ENCODE data around the gene NUDT21. TPM values are rescaled to one million over a fixed set of nuclear protein-coding genes. Genes with fewer than 3 reads are reported as not detected.

Gene NUDT21
- total and polyA plus RNA-seq, 7 donors, result 16.9 to 52.4 (median 41.1) TPM

DNA sequence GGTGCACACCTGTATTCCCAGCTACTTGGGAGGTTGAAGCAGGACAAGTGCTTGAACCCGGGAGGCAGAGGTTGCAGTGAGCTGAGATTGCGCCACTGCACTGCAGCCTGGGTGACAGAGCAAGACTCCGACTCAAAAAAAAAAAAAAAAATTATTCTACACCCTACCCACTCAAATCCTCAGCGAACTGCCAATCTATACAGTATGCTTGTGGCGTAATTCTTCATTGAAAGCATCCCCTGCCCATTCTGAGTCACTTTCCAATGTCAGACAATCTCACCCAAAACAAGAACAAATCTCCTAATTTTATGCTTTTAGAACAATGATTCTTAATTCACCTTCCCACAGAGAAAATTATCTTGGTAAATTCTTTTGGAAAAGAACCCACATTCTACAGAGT is 37.8 kb downstream of the NUDT21 start:
- peaks cover 7 to 46% of the 10 kb centered on the region in 2 donors for H3K36me3 ChIP-seq (ENCODE audit: insufficient read depth in 1 of 2, low read depth in 1 of 2)
- H3K27me3 ChIP-seq (ENCODE audit: insufficient read depth in 3 of 3, low read length in 2 of 3), result no peaks in the 10 kb centered on the region
- ATAC-seq, result no peak
- 77 to 92% (median 85%) methylated on average over 5 of the region's 5 CpGs for WGBS, 3 donors
- DNase-seq, result no peak
- intact Hi-C loops (cut with DNase I), result no loop called here
- TF ChIP-seq, protein P1, sequence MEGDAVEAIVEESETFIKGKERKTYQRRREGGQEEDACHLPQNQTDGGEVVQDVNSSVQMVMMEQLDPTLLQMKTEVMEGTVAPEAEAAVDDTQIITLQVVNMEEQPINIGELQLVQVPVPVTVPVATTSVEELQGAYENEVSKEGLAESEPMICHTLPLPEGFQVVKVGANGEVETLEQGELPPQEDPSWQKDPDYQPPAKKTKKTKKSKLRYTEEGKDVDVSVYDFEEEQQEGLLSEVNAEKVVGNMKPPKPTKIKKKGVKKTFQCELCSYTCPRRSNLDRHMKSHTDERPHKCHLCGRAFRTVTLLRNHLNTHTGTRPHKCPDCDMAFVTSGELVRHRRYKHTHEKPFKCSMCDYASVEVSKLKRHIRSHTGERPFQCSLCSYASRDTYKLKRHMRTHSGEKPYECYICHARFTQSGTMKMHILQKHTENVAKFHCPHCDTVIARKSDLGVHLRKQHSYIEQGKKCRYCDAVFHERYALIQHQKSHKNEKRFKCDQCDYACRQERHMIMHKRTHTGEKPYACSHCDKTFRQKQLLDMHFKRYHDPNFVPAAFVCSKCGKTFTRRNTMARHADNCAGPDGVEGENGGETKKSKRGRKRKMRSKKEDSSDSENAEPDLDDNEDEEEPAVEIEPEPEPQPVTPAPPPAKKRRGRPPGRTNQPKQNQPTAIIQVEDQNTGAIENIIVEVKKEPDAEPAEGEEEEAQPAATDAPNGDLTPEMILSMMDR (IDR thresholded peaks at IDR 0.05), result no peak
- H3K4me3 ChIP-seq, result no peak overlapping the region
- peaks cover 53% of the 10 kb centered on the region for H3K4me1 ChIP-seq
- H3K27ac ChIP-seq, result no peak overlapping the region
- H3K9me3 ChIP-seq, result no peaks in the 10 kb centered on the region

DNA sequence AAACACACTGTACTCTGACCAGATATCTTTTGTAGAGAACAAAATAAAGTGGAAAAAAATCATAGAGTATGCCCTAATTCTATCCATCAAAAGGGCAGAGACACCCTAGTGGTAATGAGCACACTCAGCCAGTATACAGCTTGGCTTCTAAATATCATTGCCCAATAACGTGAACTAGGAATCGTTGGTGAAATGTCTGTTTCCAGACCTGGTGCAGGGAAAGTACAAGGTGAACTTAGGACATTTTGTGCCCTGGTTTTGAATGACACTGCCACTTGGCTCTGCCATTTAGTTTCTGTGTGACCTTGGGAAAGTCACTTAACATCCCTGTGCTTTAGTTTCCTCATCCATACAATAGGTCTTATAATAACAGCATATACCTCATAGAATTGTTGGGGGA is 39.5 kb downstream of the NUDT21 start:
- ATAC-seq (peak; percentile 31 to 84 (median 82)), DNase-seq (no peak)
- peaks cover 59% of the 10 kb centered on the region for H3K4me1 ChIP-seq
- H3K27ac ChIP-seq, result peak overlapping the region; percentile 56
- peaks cover 12 to 63% of the 10 kb centered on the region in 2 donors for H3K36me3 ChIP-seq (ENCODE audit: insufficient read depth in 1 of 2, low read depth in 1 of 2)
- H3K27me3 ChIP-seq (ENCODE audit: insufficient read depth in 3 of 3, low read length in 2 of 3), result no peaks in the 10 kb centered on the region
- TF ChIP-seq, protein P1 (IDR thresholded peaks at IDR 0.05), result no peak
- no peaks in the 10 kb centered on the region for H3K9me3 ChIP-seq
- 25 to 51% (median 43%) methylated on average over 2 of the region's 2 CpGs for WGBS, 3 donors
- H3K4me3 ChIP-seq, result no peak overlapping the region
- intact Hi-C loops (cut with DNase I), result no loop called here

DNA sequence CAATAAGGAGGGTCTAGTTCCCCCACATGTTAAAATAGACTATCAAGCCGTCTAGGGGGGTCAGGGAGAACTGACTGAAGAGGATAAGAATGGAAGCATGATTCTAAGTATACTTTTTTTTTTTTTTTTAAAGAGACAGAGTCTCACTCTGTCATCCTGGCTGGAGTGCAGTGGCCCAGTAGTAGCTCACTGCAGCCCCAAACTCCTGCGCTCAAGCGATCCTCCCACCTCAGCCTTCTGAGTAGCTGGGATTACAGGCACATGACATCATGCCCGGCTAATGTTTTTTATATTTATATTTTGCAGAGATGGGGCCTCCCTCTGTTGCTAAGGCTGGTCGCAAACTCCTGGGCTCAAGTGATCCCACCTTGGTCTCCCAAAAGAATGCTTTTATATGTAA is 40.0 kb downstream of the NUDT21 start:
- Histone ChIP-seq H3K4me1 (peaks cover 54% of the 10 kb centered on the region), H3K27ac (peak overlapping the region; percentile 56), H3K27me3 (ENCODE audit: insufficient read depth in 3 of 3, low read length in 2 of 3) (no peaks in the 10 kb centered on the region), H3K4me3 (no peak overlapping the region), H3K9me3 (no peaks in the 10 kb centered on the region), H3K36me3 (ENCODE audit: insufficient read depth in 1 of 2, low read depth in 1 of 2) (peaks cover 12 to 64% of the 10 kb centered on the region in 2 donors)
- intact Hi-C loops (cut with DNase I), result no loop called here
- DNase-seq (no peak), ATAC-seq (peak; percentile 39 to 70 (median 67))
- TF ChIP-seq, protein P1 (IDR thresholded peaks at IDR 0.05), result no peak
- WGBS, 3 donors, result 62 to 71% (median 64%) methylated on average over 5 of the region's 5 CpGs

DNA sequence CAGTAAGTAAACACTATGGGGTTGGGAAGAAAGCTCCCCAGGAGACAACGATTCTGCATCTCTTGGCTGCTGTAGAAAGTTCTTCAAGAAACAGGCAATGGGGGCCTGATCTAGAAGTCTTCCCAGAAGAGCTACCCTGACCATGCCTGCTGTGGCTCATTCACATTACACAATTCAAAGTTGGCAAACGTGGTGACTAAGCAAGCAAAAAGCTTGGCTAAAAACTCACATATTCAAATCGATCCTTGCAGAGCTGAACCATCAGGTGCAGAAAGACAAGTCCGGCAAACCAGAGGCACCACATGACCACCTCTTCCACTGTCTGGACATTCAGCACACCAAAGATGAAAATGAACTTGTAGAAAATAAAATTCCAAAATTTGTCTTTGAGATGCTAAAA is 41.9 kb downstream of the NUDT21 start:
- Histone ChIP-seq H3K4me3 (no peak overlapping the region), H3K36me3 (ENCODE audit: insufficient read depth in 1 of 2, low read depth in 1 of 2) (peaks cover 15 to 75% of the 10 kb centered on the region in 2 donors), H3K9me3 (no peaks in the 10 kb centered on the region), H3K27ac (peak overlapping the region; percentile 54), H3K4me1 (peaks cover 38% of the 10 kb centered on the region), H3K27me3 (ENCODE audit: insufficient read depth in 3 of 3, low read length in 2 of 3) (no peaks in the 10 kb centered on the region)
- no peak for DNase-seq
- intact Hi-C loops (cut with DNase I), result no loop called here
- TF ChIP-seq, protein P1 (IDR thresholded peaks at IDR 0.05), result no peak
- ATAC-seq, result peak; percentile 49 to 64 (median 58)
- WGBS, 3 donors, result 62 to 84% (median 70%) methylated on average over 4 of the region's 4 CpGs

Data from psoas muscle (tissue), 8 donors.